ENCODE results near the gene TAMALIN. TPM values are rescaled to one million over a fixed set of nuclear protein-coding genes. Genes with fewer than 3 reads are reported as not detected.

The TAMALIN gene
- total and polyA plus RNA-seq, 7 experiments from 2014 or later, result 1.1 to 501 (median 30.1) TPM

DNA sequence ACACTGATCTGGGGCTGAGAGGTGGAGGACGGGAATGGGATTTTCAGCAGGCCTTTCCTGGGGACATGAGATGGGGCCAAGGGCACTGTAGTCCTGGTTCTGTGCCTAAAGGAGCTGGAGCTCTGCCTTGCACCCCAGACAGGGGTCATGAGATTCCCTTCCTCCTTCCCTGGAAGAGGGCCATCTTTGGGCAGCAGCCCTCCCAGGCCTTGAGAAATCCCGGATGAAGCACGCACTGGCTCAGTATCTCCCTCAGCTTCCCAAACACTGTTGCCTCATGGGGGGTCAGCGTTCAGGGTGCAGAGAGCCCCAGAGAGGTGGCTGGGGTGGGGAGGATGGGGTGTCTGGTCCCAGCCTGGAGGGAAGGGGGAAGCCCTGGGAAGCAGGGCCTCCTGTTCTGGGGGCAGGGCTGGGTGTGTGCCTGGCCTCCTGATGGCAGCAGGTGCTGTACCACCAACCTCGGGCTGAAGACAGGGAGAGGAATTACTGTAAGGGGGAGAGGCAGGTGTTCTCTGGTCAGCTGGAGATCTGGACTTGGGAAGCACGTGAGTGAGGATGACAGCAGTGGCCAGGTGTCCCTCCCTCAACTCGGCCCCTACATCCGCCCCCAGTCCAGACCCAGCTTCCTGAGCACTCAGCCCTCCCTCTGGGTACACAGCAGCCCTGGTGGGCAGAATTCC, 36.1 kb downstream of the TAMALIN start:
- peaks cover 11 to 39% (median 28%) of the 10 kb centered on the region in 7 donors for H3K4me1 Mint-ChIP-seq
- intact Hi-C loops (cut with micrococcal nuclease), result loop anchor here in 1 of 2 donors (1.0 kb wide), 1 partner anchor 8 kb away; the partner anchor contains the start of gene NR4A1
- Histone ChIP-seq H3K9me3 (ENCODE audit: control insufficient read depth in 2 of 3, low read length in 3 of 3) (no peaks in the 10 kb centered on the region), H3K27me3 (ENCODE audit: control insufficient read depth in 2 of 2, insufficient read depth in 2 of 2, low read length in 2 of 2) (no peaks in the 10 kb centered on the region), H3K36me3 (ENCODE audit: control insufficient read depth in 2 of 3, insufficient read depth in 3 of 3, low read length in 3 of 3) (no peaks in the 10 kb centered on the region), H3K27ac (ENCODE audit: low read depth, low read length) (no peak overlapping the region), H3K4me1 (ENCODE audit: control insufficient read depth in 2 of 2, insufficient read depth in 2 of 2, low read length in 2 of 2) (peaks cover 9 to 17% of the 10 kb centered on the region in 2 donors), H3K4me3 (ENCODE audit: low read length) (no peak overlapping the region)
- ChIA-PET CTCF (interaction anchor here (3.7 kb wide), 1 partner anchor 17 kb away, joined by 23 read pairs; no protein-coding TSS in a partner anchor), POLR2A (interaction anchor here (0.6 to 2.2 kb wide), 2 partner anchors 10 to 27 kb away, joined by 3 to 9 read pairs; no protein-coding TSS in a partner anchor)
- peak overlapping the region in 3 of 10 donors; percentile 55 to 75 (median 60) for H3K4me3 Mint-ChIP-seq
- H3K36me3 Mint-ChIP-seq, result no peaks in the 10 kb centered on the region
- H3K9me3 Mint-ChIP-seq, result peaks cover 0 to 1% (median 0%) of the 10 kb centered on the region in 11 donors
- ATAC-seq (no peak), DNase-seq (no peak)
- H3K27ac Mint-ChIP-seq, result peak overlapping the region in 6 of 9 donors; percentile 18 to 86 (median 51)
- peaks cover 0 to 7% (median 0%) of the 10 kb centered on the region in 5 donors for H3K27me3 Mint-ChIP-seq

DNA sequence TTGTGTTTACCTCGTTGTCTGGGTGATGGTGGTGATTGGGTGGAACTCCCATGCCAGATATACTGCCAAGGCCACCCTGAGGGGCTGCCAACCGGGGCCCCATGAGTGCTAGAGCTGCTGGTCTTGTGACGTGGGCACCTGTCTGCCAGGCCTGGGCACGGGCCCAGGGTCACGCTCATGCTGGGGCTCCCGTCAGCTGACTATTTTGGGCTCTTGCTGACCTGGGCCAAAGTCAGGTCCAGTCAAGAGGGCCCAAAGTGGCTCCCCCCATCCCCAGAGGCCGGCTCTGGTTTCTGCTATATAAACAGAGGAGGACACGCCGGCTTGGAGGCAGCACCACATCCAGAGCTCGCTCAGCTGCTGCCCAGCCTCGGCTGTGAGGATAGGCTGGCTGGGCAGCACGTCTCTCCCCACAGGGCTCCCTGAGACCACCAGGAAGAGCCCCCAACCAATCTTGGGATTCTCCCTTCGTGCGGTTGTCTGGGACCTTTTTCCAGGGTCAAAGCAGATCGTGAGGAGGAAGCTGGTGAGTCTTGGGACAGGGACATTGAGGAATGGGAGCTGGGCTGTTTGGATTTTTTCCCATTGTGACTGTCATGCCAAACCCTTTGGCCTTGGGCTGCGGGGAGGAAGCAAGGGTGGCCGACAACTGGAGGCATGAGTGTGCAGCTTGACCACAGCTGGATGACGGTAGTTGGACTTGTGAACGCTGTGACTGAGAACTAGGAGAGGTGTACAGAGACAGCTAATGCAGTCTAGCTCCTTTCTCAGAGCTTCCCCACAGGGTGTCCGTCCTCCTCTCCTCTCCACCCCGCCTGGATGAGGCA, 36.9 kb downstream of the TAMALIN start:
- Mint-ChIP-seq H3K4me3 (no peak overlapping the region), H3K9me3 (peaks cover 0 to 1% (median 0%) of the 10 kb centered on the region in 11 donors), H3K27me3 (peaks cover 0 to 3% (median 0%) of the 10 kb centered on the region in 5 donors), H3K27ac (no peak overlapping the region), H3K4me1 (peaks cover 11 to 33% (median 24%) of the 10 kb centered on the region in 7 donors), H3K36me3 (no peaks in the 10 kb centered on the region)
- Histone ChIP-seq H3K36me3 (ENCODE audit: control insufficient read depth in 2 of 3, insufficient read depth in 3 of 3, low read length in 3 of 3) (no peaks in the 10 kb centered on the region), H3K27me3 (ENCODE audit: control insufficient read depth in 2 of 2, insufficient read depth in 2 of 2, low read length in 2 of 2) (no peaks in the 10 kb centered on the region), H3K27ac (ENCODE audit: low read depth, low read length) (no peak overlapping the region), H3K4me1 (ENCODE audit: control insufficient read depth in 2 of 2, insufficient read depth in 2 of 2, low read length in 2 of 2) (peaks cover 9 to 17% of the 10 kb centered on the region in 2 donors), H3K4me3 (ENCODE audit: low read length) (no peak overlapping the region), H3K9me3 (ENCODE audit: control insufficient read depth in 2 of 3, low read length in 3 of 3) (no peaks in the 10 kb centered on the region)
- ATAC-seq (no peak), DNase-seq (no peak)
- intact Hi-C loops (cut with micrococcal nuclease), result no loop called here
- POLR2A ChIA-PET, result interaction anchor here (0.6 to 2.2 kb wide), 3 partner anchors 11 to 27 kb away, joined by 3 to 9 read pairs (median 4); no protein-coding TSS in a partner anchor
- CTCF ChIA-PET, result interaction anchor here (3.7 kb wide), 1 partner anchor 18 kb away, joined by 23 read pairs; no protein-coding TSS in a partner anchor

DNA sequence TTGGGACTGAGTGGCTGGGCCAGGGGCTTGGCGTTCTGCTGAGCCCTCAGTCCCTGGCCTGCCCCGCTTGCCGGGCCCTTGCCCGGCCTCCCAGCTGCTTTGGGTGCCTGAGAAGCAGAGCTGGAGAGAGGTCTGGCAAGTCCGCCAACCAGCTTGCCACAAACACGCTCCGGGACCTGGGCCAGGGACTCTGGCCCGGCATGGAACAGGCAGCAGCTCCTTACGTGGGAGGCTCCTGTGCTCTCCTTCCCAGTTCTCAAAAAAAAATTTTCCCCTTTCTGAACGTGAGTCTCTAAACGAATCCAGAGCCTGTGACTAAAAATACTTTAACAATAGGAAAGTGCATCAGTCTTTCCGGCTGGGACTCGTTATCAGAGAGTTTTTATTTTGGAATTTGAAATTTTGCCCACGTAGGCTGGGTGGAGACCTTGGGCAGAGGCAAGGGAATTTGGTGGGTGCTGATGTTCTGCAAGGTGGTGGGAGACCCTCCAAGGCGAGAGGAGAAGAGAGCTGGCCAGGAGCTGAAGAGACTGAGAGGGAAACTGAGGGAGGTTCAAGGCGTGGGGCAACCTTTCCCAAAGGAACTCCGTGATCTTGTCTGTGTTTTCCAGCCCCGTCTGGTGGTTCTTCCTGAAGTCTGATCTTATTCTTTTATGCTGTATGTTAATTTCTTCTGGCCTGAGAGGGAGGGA, 37.7 kb downstream of the TAMALIN start:
- Mint-ChIP-seq H3K27me3 (peaks cover 0 to 5% (median 0%) of the 10 kb centered on the region in 5 donors), H3K9me3 (peaks cover 0 to 1% (median 0%) of the 10 kb centered on the region in 11 donors), H3K27ac (no peak overlapping the region), H3K4me3 (no peak overlapping the region), H3K36me3 (peaks cover 0 to 2% (median 0%) of the 10 kb centered on the region in 5 donors), H3K4me1 (peaks cover 16 to 34% (median 28%) of the 10 kb centered on the region in 7 donors)
- no peaks in the 10 kb centered on the region for H3K36me3 ChIP-seq (ENCODE audit: control insufficient read depth in 2 of 3, insufficient read depth in 3 of 3, low read length in 3 of 3)
- H3K27ac ChIP-seq (ENCODE audit: low read depth, low read length), result no peak overlapping the region
- H3K4me3 ChIP-seq (ENCODE audit: low read length), result no peak overlapping the region
- no peaks in the 10 kb centered on the region for H3K9me3 ChIP-seq (ENCODE audit: control insufficient read depth in 2 of 3, low read length in 3 of 3)
- ATAC-seq (no peak), DNase-seq (no peak)
- H3K27me3 ChIP-seq (ENCODE audit: control insufficient read depth in 2 of 2, insufficient read depth in 2 of 2, low read length in 2 of 2), result no peaks in the 10 kb centered on the region
- H3K4me1 ChIP-seq (ENCODE audit: control insufficient read depth in 2 of 2, insufficient read depth in 2 of 2, low read length in 2 of 2), result peaks cover 9 to 17% of the 10 kb centered on the region in 2 donors
- POLR2A ChIA-PET, result interaction anchor here (1.2 to 2.2 kb wide), 3 partner anchors 11 to 24 kb away, joined by 3 to 9 read pairs (median 4); no protein-coding TSS in a partner anchor
- CTCF ChIA-PET, result interaction anchor here (3.7 kb wide), 1 partner anchor 19 kb away, joined by 23 read pairs; no protein-coding TSS in a partner anchor
- intact Hi-C loops (cut with micrococcal nuclease), result no loop called here

DNA sequence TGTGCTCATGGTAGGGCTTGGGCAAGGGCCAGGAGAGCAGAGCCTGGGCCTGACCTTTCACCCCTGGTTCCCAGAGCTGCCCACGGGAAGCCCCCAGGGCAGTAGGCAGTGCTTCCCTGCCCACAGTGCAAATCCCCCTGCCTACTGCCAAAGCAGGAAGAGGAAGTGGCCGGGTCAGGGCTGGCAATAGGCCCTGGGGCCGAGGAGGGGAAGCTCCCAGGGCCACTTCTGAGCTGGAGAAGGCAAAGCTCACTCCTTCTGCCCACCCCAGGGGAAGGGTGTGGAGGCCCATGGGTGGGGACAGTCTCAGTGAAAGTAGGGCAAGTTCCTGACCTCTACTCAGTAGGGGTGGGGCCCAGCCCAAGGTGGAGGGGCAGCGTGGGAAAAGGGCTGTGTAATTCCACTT, 39.1 kb downstream of the TAMALIN start:
- H3K27me3 ChIP-seq (ENCODE audit: control insufficient read depth in 2 of 2, insufficient read depth in 2 of 2, low read length in 2 of 2), result no peaks in the 10 kb centered on the region
- Mint-ChIP-seq H3K27ac (peak overlapping the region in 1 of 9 donors; percentile 25), H3K4me1 (peaks cover 25 to 39% (median 32%) of the 10 kb centered on the region in 7 donors), H3K4me3 (no peak overlapping the region), H3K36me3 (peaks cover 0 to 2% (median 0%) of the 10 kb centered on the region in 5 donors), H3K9me3 (peaks cover 0 to 3% (median 0%) of the 10 kb centered on the region in 11 donors), H3K27me3 (peaks cover 0 to 9% (median 0%) of the 10 kb centered on the region in 5 donors)
- H3K36me3 ChIP-seq (ENCODE audit: control insufficient read depth in 2 of 3, insufficient read depth in 3 of 3, low read length in 3 of 3), result no peaks in the 10 kb centered on the region
- H3K9me3 ChIP-seq (ENCODE audit: control insufficient read depth in 2 of 3, low read length in 3 of 3), result no peaks in the 10 kb centered on the region
- H3K4me1 ChIP-seq (ENCODE audit: control insufficient read depth in 2 of 2, insufficient read depth in 2 of 2, low read length in 2 of 2), result peaks cover 21 to 23% of the 10 kb centered on the region in 2 donors
- ATAC-seq (peak; percentile 44), DNase-seq (no peak)
- CTCF ChIA-PET, result interaction anchor here (1.0 to 2.0 kb wide), 2 partner anchors 20 to 23 kb away, joined by 3 to 7 read pairs; no protein-coding TSS in a partner anchor
- no peak overlapping the region for H3K27ac ChIP-seq (ENCODE audit: low read depth, low read length)
- intact Hi-C loops (cut with micrococcal nuclease), result no loop called here
- POLR2A ChIA-PET, result interaction anchor here (1.2 kb wide), 1 partner anchor 23 kb away, joined by 3 read pairs; no protein-coding TSS in a partner anchor
- no peak overlapping the region for H3K4me3 ChIP-seq (ENCODE audit: low read length)

- H3K4me1 Mint-ChIP-seq, result peaks cover 23 to 39% (median 32%) of the 10 kb centered on the region in 7 donors
- ChIA-PET POLR2A (interaction anchor here (0.7 kb wide), 1 partner anchor 435 kb away, joined by 3 read pairs; no protein-coding TSS in a partner anchor), CTCF (interaction anchor here (1.0 to 2.1 kb wide), 5 partner anchors 21 to 77 kb away, joined by 3 to 16 read pairs (median 6); no protein-coding TSS in a partner anchor)
- peaks cover 0 to 3% (median 0%) of the 10 kb centered on the region in 11 donors for H3K9me3 Mint-ChIP-seq
- intact Hi-C loops (cut with micrococcal nuclease), result no loop called here
- no peaks in the 10 kb centered on the region for H3K36me3 ChIP-seq (ENCODE audit: control insufficient read depth in 2 of 3, insufficient read depth in 3 of 3, low read length in 3 of 3)
- DNase-seq, result no peak
- H3K9me3 ChIP-seq (ENCODE audit: control insufficient read depth in 2 of 3, low read length in 3 of 3), result no peaks in the 10 kb centered on the region
- H3K4me1 ChIP-seq (ENCODE audit: control insufficient read depth in 2 of 2, insufficient read depth in 2 of 2, low read length in 2 of 2), result peaks cover 20 to 21% of the 10 kb centered on the region in 2 donors
- peaks cover 0 to 9% (median 0%) of the 10 kb centered on the region in 5 donors for H3K27me3 Mint-ChIP-seq
- H3K36me3 Mint-ChIP-seq, result peaks cover 0 to 2% (median 0%) of the 10 kb centered on the region in 5 donors
- H3K27ac Mint-ChIP-seq, result peak overlapping the region in 1 of 9 donors; percentile 77
- H3K4me3 ChIP-seq (ENCODE audit: low read length), result no peak overlapping the region
- H3K4me3 Mint-ChIP-seq, result peak overlapping the region in 1 of 10 donors; percentile 29
- H3K27me3 ChIP-seq (ENCODE audit: control insufficient read depth in 2 of 2, insufficient read depth in 2 of 2, low read length in 2 of 2), result no peaks in the 10 kb centered on the region
- H3K27ac ChIP-seq (ENCODE audit: low read depth, low read length), result no peak overlapping the region
- no peak for ATAC-seq
These were observed 40.1 kb downstream of the TAMALIN start for GRCh38 chr12:52046859-52047258.

Data from naive thymus-derived CD4-positive, alpha-beta T cell (primary cell).